HepG2 (cell line): ENCODE results near the gene ARHGEF16. TPM values are rescaled to one million over a fixed set of nuclear protein-coding genes. Genes with fewer than 3 reads are reported as not detected.

Source experiments
- ATAC-seq: fragments of 200-7000 bp; cut with Tn5 transposase; 3 replicates; pipeline ENCODE4 v1.9.1; 2020; ENCODE audit warnings: mild to moderate bottlenecking, moderate library complexity
- BruUV-seq: library from RNA; stranded (reverse); fragments of 400-500 nt; replicated peaks from 2 replicates; lab custom pipeline; 2021; lab: Mats Ljungman, UMichigan
- CTCF ChIA-PET: fragments of 300-600 bp; formaldehyde crosslinking; extraction: SDS; loops from one replicate; lab custom pipeline; 2021; ENCODE audit warnings: low total read pairs, inconsistent platforms, low intra/inter-chr PET ratio; lab: Yijun Ruan, JAX
- POLR2A ChIA-PET: fragments of 350-600 bp; sonication (Branson Sonifier 250); formaldehyde crosslinking; loops from one replicate; lab custom pipeline; 2020; ENCODE audit warnings: antibody characterized with exemption, inconsistent platforms; lab: Yijun Ruan, JAX
- DNase-seq: peaks from one replicate; pipeline ENCODE4 v3.0.0-alpha.2; 2015; ENCODE audit warnings: low spot score
- FAIRE-seq: peaks from 3 replicates; lab custom pipeline; 2011; peaks lifted over from hg19 to GRCh38; lab: Jason Lieb, UNC
- H2AFZ ChIP-seq: one replicate; pipeline ENCODE4 v1.6.1; 2011; ENCODE audit warnings: low read length, inconsistent platforms
- H3K27ac ChIP-seq: fragments of 300-600 bp; 3 replicates; pipeline ENCODE4 v1.8.0; 2011; ENCODE audit warnings: mixed run types, mild to moderate bottlenecking, mixed read lengths, low read length, inconsistent platforms; ENCODE audit not compliant: insufficient read depth; ENCODE audit errors: extremely low read length
- H3K27me3 ChIP-seq, 2 experiments: fragments of 200-600 bp in 1 of 2; 2 replicates in 1 of 2; 3 replicates in 1 of 2; pipeline versions ENCODE4 v1.6.0 to v1.8.0; 2011; ENCODE audit warnings: low read length in 2 of 2, mild to moderate bottlenecking in 2 of 2, moderate library complexity in 2 of 2, inconsistent platforms in 1 of 2; ENCODE audit not compliant: insufficient read depth in 2 of 2, control insufficient read depth in 1 of 2
- H3K36me3 ChIP-seq, 2 experiments: fragments of 200-600 bp in 1 of 2; replicated peaks in 1 of 2; 2 replicates in 1 of 2; 3 replicates in 1 of 2; pipeline versions ENCODE4 v1.5.1 to v1.8.0; 2011; ENCODE audit warnings: low read length in 2 of 2, inconsistent platforms in 1 of 2; ENCODE audit not compliant: insufficient read depth in 2 of 2, control insufficient read depth in 1 of 2
- H3K4me1 ChIP-seq: 2 replicates; pipeline ENCODE4 v1.5.1; 2012; ENCODE audit warnings: low read length, inconsistent platforms; ENCODE audit not compliant: insufficient read depth
- H3K4me2 ChIP-seq: 2 replicates; pipeline ENCODE4 v1.6.0; 2011; ENCODE audit warnings: low read depth, low read length, inconsistent platforms
- H3K4me3 ChIP-seq, 3 experiments: fragments of 200-600 bp in 1 of 3; sonication (generic), shearing (Covaris generic) in 1 of 3; replicated peaks in 1 of 3; 2 replicates each; pipeline ENCODE4 v1.5.1; 2011 to 2016; ENCODE audit warnings: low read length in 3 of 3, inconsistent platforms in 2 of 3, low read depth in 2 of 3, mild to moderate bottlenecking in 2 of 3, control low read depth in 1 of 3, mixed read lengths in 1 of 3; ENCODE audit not compliant: insufficient read depth in 1 of 3
- H3K79me2 ChIP-seq: one replicate; pipeline ENCODE4 v1.6.1; 2011; ENCODE audit warnings: low read length, inconsistent platforms; ENCODE audit not compliant: insufficient read depth
- H3K9ac ChIP-seq: 2 replicates; pipeline ENCODE4 v1.6.0; 2011; ENCODE audit warnings: mild to moderate bottlenecking, low read depth, low read length, inconsistent platforms; ENCODE audit not compliant: insufficient read depth
- H3K9me3 ChIP-seq: 2 replicates; pipeline ENCODE4 v1.5.1; 2012; ENCODE audit warnings: mild to moderate bottlenecking, low read length
- H4K20me1 ChIP-seq: 2 replicates; pipeline ENCODE4 v1.6.0; 2011; ENCODE audit warnings: inconsistent platforms, mild to moderate bottlenecking, low read length, moderate library complexity; ENCODE audit not compliant: insufficient read depth
- DPF2 ChIP-seq: sonication (generic); formaldehyde crosslinking; IDR thresholded peaks from 2 replicates; pipeline ENCODE4 v1.4.0; 2020; ENCODE audit warnings: mild to moderate bottlenecking, low read depth, missing genetic modification reagents, borderline replicate concordance
- ELF1 ChIP-seq: sonication (generic); formaldehyde crosslinking; IDR thresholded peaks from 2 replicates; pipeline ENCODE4 v1.4.0; 2020; ENCODE audit warnings: missing genetic modification reagents
- HNRNPUL1 ChIP-seq: fragments of 200-400 bp; formaldehyde crosslinking; IDR thresholded peaks from 2 replicates; pipeline ENCODE4 v1.6.1; 2017; ENCODE audit warnings: low read depth, mild to moderate bottlenecking, low read length, moderate library complexity
- KLF15 ChIP-seq: sonication (generic); formaldehyde crosslinking; IDR thresholded peaks from 2 replicates; pipeline ENCODE4 v1.8.1; 2023; ENCODE audit warnings: borderline replicate concordance, mild to moderate bottlenecking, inconsistent platforms, missing genetic modification reagents, mixed read lengths
- NR3C1 ChIP-seq: sonication (generic); formaldehyde crosslinking; IDR thresholded peaks from 2 replicates; pipeline ENCODE4 v1.4.0; 2020; ENCODE audit warnings: missing genetic modification reagents
- RAD51 ChIP-seq: fragments of 450-650 bp; IDR thresholded peaks from 2 replicates; pipeline ENCODE4 v1.6.1; 2016; ENCODE audit warnings: borderline replicate concordance
- RBAK ChIP-seq: sonication (generic); formaldehyde crosslinking; IDR thresholded peaks from 2 replicates; pipeline ENCODE4 v1.5.1; 2020; ENCODE audit warnings: mild to moderate bottlenecking, missing genetic modification reagents
- ZBTB3 ChIP-seq: sonication (generic); formaldehyde crosslinking; IDR thresholded peaks from 2 replicates; pipeline ENCODE4 v1.4.0; 2020; ENCODE audit warnings: low read depth, mild to moderate bottlenecking, moderate library complexity, missing genetic modification reagents, borderline replicate concordance
- ZNF746 ChIP-seq: sonication (generic); formaldehyde crosslinking; IDR thresholded peaks from 2 replicates; pipeline ENCODE4 v1.8.0; 2022; ENCODE audit warnings: mild to moderate bottlenecking, missing genetic modification reagents
- WGBS: methylation state at CpG from one replicate; pipeline ENCODE4 v1.1.6; 2017; ENCODE audit warnings: low lambda C conversion rate; 5-methylcytosine and 5-hydroxymethylcytosine counted together
- in situ Hi-C: cut with HindIII; loops from 2 replicates; pipeline ENCODE4 v1.10.0; 2017; ENCODE audit warnings: low pct_unique_long_range_greater_than_20kb; ENCODE audit not compliant: extremely low pct_ligation_motif_present
- intact Hi-C: fragments of 100-400 bp; cut with micrococcal nuclease; formaldehyde crosslinking; loops from one replicate; pipeline ENCODE4 v1.10.0; 2022; ENCODE audit not compliant: unreplicated experiment
- polyA plus RNA-seq, 8 experiments: library from polyadenylated mRNA; depleted of rRNA in 3 of 8; stranded (reverse) in 7 of 8; unstranded in 1 of 8; fragments of >200 nt; fragmentation: Illumina TruSeq in 4 of 8; extraction: Trizol in 4 of 8; gene quantifications; 2 replicates each; pipeline versions ENCODE4 v1.2.1 to v1.2.3, GENCODE V29; 2011 to 2016; ENCODE audit warnings: low read depth in 4 of 8, missing spikeins in 1 of 8, mixed read lengths in 1 of 8; ENCODE audit not compliant: insufficient read depth in 1 of 8
- total RNA-seq, 5 experiments: library from RNA; depleted of rRNA; stranded (reverse); fragments of >200 nt; fragmentation: Illumina TruSeq; extraction: Trizol; gene quantifications; 2 replicates each; pipeline ENCODE4 v1.2.3, GENCODE V29; 2016; ENCODE audit warnings: low read depth in 1 of 5
- TF ChIP-seq, protein P1 (sequence below), 2 experiments: sonication (generic) in 1 of 2; formaldehyde crosslinking in 1 of 2; IDR thresholded peaks; 2 replicates each; pipeline versions ENCODE4 v1.5.1 to v1.6.1; 2011 to 2020; ENCODE audit warnings: borderline replicate concordance in 1 of 2, low read depth in 1 of 2, low read length in 1 of 2, mild to moderate bottlenecking in 1 of 2, missing genetic modification reagents in 1 of 2, moderate library complexity in 1 of 2
- TF ChIP-seq, protein P2 (sequence below): sonication (generic); formaldehyde crosslinking; IDR thresholded peaks from 2 replicates; pipeline ENCODE4 v1.4.0; 2020; ENCODE audit warnings: mild to moderate bottlenecking, missing genetic modification reagents
- TF ChIP-seq, protein P3 (sequence below): sonication (generic); formaldehyde crosslinking; IDR thresholded peaks from 2 replicates; pipeline ENCODE4 v1.5.0; 2020; ENCODE audit warnings: missing genetic modification reagents, mild to moderate bottlenecking, borderline replicate concordance

ARHGEF16 gene
- total and polyA plus RNA-seq, 2 of the 13 experiments (the other 11 are each of a cell fraction or from before 2014, with no cell fraction given), result 20.3 to 39.9 TPM

DNA sequence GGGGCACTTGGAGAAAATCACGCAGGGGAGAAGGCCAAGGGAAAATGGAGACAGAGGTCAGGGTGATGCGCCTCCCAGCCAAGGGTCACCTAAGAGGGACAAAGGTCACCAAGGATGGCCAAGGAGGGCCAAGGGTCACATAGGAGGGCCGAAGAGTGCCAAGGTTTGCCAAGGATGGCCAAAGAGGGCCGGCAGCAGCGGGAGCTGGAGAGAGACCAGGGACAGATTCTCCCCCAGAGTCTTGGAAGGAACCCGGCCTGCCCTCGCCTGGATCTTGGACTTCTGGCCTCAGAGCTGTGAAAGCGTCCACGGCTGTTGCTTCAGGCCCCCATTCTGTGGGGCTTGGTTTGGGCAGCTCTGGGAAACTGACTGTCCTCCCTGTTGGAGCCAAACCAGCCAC lies 25.6 kb upstream of the ARHGEF16 start:
- no peak for TF ChIP-seq ZBTB3 (CRISPR knock-in tag)
- TF ChIP-seq, protein P1, sequence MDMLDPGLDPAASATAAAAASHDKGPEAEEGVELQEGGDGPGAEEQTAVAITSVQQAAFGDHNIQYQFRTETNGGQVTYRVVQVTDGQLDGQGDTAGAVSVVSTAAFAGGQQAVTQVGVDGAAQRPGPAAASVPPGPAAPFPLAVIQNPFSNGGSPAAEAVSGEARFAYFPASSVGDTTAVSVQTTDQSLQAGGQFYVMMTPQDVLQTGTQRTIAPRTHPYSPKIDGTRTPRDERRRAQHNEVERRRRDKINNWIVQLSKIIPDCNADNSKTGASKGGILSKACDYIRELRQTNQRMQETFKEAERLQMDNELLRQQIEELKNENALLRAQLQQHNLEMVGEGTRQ (IDR thresholded peaks at IDR 0.05; ENCODE audit: low read depth, low read length), result no peak
- TF ChIP-seq, protein P1 (CRISPR knock-in tag; IDR thresholded peaks at IDR 0.05; ENCODE audit: borderline replicate concordance), result no peak
- TF ChIP-seq NR3C1 (CRISPR knock-in tag), result no peak
- TF ChIP-seq RAD51, result no peak
- TF ChIP-seq ELF1 (CRISPR knock-in tag), result no peak
- no peak for TF ChIP-seq KLF15
- TF ChIP-seq, protein P2, sequence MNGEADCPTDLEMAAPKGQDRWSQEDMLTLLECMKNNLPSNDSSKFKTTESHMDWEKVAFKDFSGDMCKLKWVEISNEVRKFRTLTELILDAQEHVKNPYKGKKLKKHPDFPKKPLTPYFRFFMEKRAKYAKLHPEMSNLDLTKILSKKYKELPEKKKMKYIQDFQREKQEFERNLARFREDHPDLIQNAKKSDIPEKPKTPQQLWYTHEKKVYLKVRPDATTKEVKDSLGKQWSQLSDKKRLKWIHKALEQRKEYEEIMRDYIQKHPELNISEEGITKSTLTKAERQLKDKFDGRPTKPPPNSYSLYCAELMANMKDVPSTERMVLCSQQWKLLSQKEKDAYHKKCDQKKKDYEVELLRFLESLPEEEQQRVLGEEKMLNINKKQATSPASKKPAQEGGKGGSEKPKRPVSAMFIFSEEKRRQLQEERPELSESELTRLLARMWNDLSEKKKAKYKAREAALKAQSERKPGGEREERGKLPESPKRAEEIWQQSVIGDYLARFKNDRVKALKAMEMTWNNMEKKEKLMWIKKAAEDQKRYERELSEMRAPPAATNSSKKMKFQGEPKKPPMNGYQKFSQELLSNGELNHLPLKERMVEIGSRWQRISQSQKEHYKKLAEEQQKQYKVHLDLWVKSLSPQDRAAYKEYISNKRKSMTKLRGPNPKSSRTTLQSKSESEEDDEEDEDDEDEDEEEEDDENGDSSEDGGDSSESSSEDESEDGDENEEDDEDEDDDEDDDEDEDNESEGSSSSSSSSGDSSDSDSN (CRISPR knock-in tag), result no peak
- TF ChIP-seq HNRNPUL1, result no peak
- TF ChIP-seq, protein P3, sequence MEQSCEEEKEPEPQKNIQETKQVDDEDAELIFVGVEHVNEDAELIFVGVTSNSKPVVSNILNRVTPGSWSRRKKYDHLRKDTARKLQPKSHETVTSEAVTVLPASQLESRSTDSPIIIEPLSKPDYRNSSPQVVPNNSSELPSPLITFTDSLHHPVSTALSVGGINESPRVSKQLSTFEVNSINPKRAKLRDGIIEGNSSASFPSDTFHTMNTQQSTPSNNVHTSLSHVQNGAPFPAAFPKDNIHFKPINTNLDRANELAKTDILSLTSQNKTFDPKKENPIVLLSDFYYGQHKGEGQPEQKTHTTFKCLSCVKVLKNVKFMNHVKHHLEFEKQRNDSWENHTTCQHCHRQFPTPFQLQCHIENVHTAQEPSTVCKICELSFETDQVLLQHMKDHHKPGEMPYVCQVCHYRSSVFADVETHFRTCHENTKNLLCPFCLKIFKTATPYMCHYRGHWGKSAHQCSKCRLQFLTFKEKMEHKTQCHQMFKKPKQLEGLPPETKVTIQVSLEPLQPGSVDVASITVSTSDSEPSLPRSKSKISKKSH, result no peak
- no peak for TF ChIP-seq DPF2 (CRISPR knock-in tag)
- no peak for TF ChIP-seq ZNF746
- TF ChIP-seq RBAK (CRISPR knock-in tag), result no peak
- Histone ChIP-seq H3K79me2 (no peaks in the 10 kb centered on the region), H3K9me3 (no peaks in the 10 kb centered on the region), H3K36me3 (no peaks in the 10 kb centered on the region), H3K27me3 (peaks cover 7 to 17% of the 10 kb centered on the region in 2 experiments; a peak in 4 of 5 replicates), H3K4me2 (no peak overlapping the region), H3K9ac (no peak overlapping the region), H3K4me1 (peaks cover 18% of the 10 kb centered on the region), H4K20me1 (no peaks in the 10 kb centered on the region), H2AFZ (no peak overlapping the region), H3K4me3 (no peak overlapping the region), H3K27ac (no peak overlapping the region)
- WGBS, result 31% methylated on average over 9 of the region's 9 CpGs
- ATAC-seq (no peak), DNase-seq (no peak), FAIRE-seq (no peak)
- intact Hi-C loops (loop anchor here (10.0 kb wide), 1 partner anchor 554 kb away; no protein-coding TSS in a partner anchor), in situ Hi-C loops (no loop called here)
- POLR2A ChIA-PET, result no interaction called here
- CTCF ChIA-PET, result no interaction called here
- no TSS peak for BruUV-seq
